NCI-H2081 (cell line): Measurements from ENCODE around the gene NBPF15.
"Not testable (repeated sequence)": the region's sequence is repeated elsewhere in the genome, so short reads cannot be mapped to it uniquely, and the experiment has no call there.

Source experiments
- DNase-seq, 2 experiments: peaks; one replicate each; lab custom pipeline; 2025; lab: John Stamatoyannopoulos, UW

NBPF15 gene

GRCh38 chr1:144461136-144461759 lies at the start of gene NBPF15:
TSS of gene NBPF15 (minus strand) at chr1:144461669. CDS start at chr1:144440003, 21,666 bp downstream.
- peak; percentile 52 to 68 for DNase-seq

DNA sequence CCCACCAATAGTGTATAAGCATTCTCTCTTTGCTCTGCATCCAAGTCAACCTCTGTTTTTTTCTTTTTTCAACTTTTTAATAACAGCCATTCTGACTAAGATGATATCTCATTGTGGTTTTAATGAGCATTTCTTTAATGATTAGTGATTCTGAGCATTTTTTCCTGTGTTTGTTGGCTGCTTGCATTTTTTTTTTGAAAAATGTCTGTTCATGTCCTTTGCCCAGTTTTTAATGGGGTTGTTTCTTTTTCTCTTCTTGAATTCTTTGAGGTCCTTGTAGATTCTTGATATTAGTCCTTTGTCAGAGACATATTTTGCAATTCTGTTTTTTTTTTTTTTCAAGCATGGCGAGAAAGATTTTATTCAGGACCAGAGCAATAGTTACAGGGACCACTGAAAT lies 35.0 kb upstream of the NBPF15 start:
- not testable (repeated sequence) for DNase-seq

DNA sequence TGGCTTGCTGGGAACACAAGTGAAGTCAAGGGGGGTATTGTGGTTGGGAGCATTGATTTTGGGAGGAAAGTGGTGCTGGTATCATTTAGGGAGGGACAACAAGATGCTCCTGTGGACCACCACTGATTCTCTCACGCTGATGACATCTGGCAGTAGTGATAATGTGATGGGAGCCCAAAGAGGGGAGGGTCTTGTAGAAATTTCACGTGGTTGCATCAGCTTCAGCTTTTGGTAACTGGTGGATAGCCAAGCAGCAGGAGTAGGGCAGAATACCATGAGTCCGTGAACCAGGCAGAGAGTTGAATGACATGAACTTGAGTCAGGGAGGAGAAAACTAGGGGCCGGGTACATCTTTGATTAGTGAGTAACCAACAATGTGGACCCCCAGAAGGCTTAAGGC lies 32.7 kb upstream of the NBPF15 start:
- DNase-seq: not testable (repeated sequence)

- DNase-seq: not testable (repeated sequence)
Measured at GRCh38 chr1:144490394-144490793, 28.9 kb upstream of the NBPF15 start.

GRCh38 chr1:144487002-144487401 lies 25.5 kb upstream of the NBPF15 start:
- not testable (repeated sequence) for DNase-seq

DNA sequence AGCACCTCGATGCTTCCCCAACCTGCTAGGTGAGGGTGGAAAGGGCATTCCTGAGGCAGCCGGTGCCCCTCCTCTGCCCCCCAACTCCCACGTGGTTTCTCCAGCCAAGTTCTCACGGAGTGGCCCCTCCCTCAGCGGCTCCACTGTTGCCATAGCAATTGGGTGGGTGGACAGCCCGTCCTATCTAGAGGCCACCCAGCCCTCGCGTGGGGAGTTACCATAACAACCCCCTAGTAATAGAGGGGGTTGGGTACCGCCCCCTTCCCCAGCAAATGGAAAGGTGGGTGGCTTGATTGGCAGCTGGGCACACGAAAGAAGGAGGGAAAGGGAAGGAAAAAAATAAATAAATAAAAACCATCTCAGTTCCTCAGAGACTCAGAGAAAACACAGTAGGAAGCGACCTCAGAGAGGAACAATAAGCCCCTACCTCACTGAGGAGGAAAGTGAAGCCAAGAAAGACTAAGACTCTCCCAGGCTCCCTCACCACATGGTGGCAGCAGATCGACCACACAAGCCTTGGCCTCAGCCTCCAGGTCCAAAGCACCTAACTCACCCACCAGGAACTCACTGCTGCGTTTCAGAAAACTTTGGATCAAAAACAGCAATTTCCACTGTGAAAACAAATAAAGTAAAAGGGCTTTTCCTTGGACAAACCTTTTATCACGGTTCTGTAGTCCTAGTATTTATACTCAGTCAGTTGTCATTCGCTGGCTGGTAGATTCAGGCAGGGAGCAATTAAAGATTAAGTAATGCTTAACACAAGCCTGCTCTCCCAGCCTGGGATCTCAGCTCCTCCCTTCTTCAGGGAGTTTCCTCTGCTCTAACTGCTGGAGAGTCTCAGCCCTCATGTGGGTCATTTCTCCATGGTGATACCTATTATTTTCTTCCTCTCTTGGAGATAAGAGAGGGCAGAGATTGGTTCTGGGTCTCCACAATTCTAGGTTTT lies 23.9 kb upstream of the NBPF15 start:
- DNase-seq: not testable (repeated sequence)

GRCh38 chr1:144473897-144474296 lies 12.4 kb upstream of the NBPF15 start:
- not testable (repeated sequence) for DNase-seq

DNA sequence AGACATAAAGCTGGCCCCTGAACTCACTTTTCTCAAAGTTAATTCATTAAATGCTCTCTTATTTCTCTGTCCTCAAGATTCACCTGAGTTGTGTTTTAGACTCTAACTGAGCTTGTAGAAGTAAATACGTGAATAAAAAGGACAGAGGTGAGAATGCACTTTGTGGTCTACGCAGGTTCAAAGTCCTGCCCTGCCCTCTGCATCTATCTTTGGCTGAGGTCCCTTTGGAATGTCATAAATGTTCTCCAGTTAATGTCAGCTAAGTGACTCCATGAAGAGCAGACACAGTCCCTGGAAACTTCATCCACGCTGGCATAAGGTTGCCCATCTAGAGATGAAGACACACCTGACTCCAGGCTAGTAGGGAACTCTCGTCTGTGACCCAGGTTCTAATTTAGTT lies 10.0 kb upstream of the NBPF15 start:
- DNase-seq: not testable (repeated sequence)

DNA sequence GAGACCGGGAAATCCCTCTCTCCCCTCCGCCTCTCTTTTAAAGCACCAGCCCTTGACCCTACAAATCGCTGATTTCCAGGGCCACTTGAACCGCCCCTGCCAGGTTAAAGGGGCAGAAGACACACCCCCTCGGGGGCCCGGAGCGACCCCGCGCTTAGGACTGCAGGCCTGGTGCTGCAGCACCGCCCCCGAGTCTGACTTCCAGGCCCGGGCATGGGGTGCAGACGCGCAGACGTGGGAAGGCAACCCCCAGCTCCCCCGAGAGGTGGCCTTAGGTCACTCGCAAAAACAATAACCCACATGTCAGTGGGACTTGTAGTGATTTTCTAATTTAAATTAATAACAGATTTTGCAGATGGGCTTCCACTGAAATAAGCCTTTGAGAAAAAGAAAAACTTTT lies 309 bp upstream of the NBPF15 start:
- DNase-seq: not testable (repeated sequence)

DNA sequence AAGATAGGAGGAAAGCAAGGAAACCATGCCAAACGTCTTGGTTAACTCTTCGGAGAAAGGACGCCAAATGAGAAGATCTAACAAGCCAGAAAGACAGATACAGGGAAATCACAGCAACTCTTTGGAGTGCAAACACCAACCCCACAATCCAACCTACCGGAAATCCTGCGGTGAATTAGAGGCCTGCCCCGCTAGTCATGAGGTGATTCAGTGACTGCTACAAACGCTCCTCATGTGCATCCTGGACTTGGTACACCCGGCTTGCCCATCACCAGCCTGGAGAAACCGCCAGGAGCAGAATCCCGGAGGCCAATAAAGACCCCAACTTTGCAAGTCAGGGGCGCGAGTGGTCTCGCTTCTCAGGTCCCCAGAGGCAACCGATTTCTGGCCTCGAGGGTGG lies 783 bp downstream of the NBPF15 start:
- DNase-seq: not testable (repeated sequence)

- not testable (repeated sequence) for DNase-seq
Measured at GRCh38 chr1:144442402-144442801, 19.1 kb downstream of the NBPF15 start.

- not testable (repeated sequence) for DNase-seq
Measured at GRCh38 chr1:144439737-144440136, 21.7 kb downstream of the NBPF15 start.

DNA sequence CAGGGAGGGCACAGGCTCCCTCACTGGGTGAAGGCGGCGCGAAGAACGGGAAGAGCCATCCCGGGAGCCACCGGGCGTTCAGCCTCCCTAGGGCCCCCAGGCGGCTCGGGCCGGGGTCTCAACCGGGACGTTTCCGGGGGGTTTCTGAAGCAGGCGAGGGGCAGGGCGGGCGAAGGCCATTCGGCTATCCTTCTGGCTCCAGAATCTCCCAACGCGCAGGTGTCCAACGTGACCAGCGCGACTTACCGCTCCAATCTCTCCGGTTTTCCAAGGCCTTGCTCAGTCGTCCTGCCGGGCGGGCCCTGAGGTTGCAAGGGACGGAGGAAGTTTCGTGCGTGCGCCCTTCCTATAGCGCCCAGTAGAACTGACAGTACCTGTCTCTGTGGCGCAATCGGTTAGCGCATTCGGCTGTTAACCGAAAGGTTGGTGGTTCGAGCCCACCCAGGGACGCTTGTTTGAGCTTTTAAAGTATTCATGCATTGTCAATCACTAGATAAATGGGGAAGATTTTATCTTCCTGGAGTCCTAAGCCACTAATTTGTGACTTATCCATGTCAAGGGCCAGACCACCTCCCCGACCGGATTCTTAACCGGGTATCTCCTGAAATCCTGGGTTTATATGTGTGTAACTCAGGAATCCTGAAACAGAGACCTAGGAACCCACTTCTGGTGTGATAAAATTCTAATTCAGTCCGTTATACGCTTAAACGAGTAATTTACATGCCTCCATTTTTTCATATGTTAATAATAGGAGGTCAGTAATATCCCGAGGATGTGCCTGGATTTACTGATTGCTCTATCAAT lies 42.4 kb downstream of the NBPF15 start:
- peak; percentile 45 to 71 for DNase-seq

DNA sequence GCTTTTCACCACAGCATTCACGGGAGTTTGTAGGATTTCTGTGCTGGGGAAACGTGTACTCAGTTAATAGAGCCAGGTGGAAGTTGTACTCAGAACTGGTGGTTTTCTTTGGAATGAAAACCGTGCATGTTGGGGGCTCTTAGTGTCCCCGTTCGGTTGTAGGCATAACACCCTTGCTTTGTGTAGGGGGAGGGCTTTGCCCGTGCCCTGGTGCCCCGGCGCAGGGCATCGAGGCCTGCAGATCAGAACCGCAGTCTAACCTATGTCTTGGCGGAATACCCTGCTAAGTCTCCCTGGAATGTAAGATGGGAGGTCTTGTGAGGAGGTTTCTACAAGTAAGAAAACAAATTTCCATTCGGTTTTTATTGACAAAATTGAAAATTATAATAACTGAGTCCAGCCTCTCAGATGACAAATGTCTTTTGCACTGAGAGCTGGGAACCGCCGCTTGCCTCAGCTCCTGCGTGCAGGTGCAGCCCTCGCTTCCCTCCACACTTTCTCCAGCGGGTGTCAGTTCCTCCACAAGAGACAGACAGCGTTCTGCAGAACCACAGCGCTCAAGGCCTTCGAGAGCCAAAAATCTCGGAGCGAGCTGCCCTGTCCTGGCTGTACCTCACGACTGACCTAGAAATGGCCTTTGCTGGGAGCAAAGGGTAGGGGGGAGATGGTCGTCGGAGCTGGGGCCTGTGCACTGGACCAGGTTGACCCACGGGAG lies 47.9 kb downstream of the NBPF15 start:
- DNase-seq: not testable (repeated sequence)

DNA sequence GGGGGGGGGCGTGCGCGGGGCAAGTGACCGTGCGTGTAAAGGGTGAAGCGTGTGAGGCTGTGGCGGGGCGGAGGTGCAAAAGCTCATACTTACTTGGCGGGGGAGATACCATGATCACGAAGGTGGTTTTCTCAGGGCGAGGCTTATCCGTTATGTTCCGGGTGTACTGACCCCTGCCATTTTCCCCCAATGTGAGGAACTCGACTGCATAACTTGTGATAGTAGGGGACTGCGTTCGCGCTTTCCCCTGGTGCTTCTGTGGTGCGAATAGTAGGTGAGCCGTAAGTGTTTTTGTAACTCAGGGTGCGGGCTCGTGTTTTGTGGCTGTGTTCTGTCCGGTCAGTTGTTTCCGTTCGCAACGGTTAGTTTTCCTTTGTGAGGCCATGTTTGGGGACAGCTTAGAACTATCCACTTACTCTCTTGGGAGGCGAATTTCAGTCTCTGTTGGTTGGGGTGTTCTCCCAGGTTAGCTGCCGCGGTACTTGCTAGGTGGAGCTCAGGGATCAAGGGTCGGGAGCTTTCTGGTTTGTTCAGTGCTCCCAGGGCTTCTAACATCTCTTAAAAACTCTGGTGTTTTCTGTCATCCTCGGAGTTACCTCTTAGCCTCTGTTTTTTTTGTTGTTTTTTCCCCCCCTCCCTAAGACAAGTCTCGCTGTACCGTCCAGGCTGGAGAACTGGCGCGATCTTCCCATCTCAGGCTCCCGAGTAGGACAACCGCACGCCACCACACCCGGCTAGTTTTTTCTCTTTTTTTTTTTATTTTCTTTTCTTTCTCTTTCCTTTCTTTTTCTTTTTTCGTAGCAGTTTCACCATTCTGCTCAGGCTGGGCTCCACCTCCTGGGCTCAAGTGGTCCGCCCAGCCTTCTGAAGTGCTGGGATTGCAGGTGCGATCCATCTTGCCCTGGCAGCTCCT lies 48.7 kb downstream of the NBPF15 start:
- DNase-seq: peak; percentile 96 to 98

DNA sequence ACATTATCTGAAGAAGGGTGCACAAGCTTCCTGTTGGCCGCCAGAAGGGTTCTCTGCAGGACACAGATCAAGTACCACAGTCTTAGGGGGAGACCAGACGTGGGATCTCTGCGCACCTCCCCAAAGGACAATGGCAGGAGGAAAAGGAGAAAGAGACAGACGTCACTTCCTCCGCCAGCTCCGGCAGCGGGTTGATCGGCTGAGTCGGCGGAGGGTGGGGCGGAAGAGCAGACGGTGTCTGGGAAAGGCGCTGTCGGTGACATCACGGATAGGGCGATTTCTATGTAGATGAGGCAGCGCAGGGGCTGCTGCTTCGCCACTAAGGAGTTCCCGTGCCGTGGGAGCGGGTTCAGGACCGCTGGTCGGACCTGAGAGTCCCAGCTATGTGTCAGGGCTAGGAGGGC lies 49.4 kb downstream of the NBPF15 start:
- DNase-seq: peak; percentile 75 to 91

DNA sequence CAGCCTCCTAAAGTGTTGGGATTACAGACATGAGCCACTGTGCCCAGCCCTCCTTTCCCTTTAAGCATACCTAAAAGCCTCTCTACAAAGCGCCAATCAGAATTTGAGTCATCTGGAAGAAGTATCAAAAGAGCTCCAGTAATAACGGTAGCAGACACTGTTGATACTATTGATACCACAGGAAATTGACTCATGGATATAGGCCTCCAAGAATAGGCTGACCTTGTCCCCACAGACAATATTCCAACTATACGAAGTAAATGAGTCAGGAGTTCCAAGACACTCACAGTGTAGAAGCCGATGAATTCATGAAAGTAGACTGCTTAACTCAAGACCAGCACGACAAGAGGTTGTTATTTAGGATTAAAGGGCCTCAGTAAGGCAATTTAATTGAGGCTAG lies 58.7 kb downstream of the NBPF15 start:
- DNase-seq: not testable (repeated sequence)

- not testable (repeated sequence) for DNase-seq
Measured at GRCh38 chr1:144371651-144372050, 89.8 kb downstream of the NBPF15 start.
